Measurements from ENCODE around the gene ABCA10. TPM values are rescaled to one million over a fixed set of nuclear protein-coding genes. Genes with fewer than 3 reads are reported as not detected.

Gene ABCA10
- total RNA-seq, 4 donors from 2014 or later = 1.5 to 19.1 (median 10.3) TPM

DNA sequence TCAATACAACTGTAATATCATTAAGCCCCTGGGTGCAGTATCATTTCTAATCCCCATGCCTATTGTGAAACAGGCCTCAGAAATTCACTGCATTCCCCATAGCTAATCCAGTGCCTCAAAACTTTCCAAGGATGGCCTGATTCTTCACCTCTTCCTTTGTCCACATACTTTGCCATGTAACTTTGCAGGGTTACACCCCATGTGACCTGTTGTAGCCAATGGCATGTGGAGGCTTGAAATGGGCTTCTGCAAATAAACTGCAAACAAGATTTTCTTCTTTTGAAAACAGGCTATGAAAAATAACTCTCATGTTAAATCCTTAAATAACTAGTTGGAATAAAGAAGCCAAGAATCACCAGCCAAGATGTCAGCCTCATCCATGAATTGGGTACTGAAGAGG lies 35.9 kb downstream of the ABCA10 start:
- H3K27me3 ChIP-seq = no peaks in the 10 kb centered on the region
- peaks cover 6% of the 10 kb centered on the region for H3K36me3 ChIP-seq
- H3K4me1 ChIP-seq = no peaks in the 10 kb centered on the region
- no peak for TF ChIP-seq POLR2A (IDR thresholded peaks at IDR 0.05)
- TF ChIP-seq POLR2AphosphoS5 (IDR thresholded peaks at IDR 0.05) = no peak
- TF ChIP-seq, protein P1, sequence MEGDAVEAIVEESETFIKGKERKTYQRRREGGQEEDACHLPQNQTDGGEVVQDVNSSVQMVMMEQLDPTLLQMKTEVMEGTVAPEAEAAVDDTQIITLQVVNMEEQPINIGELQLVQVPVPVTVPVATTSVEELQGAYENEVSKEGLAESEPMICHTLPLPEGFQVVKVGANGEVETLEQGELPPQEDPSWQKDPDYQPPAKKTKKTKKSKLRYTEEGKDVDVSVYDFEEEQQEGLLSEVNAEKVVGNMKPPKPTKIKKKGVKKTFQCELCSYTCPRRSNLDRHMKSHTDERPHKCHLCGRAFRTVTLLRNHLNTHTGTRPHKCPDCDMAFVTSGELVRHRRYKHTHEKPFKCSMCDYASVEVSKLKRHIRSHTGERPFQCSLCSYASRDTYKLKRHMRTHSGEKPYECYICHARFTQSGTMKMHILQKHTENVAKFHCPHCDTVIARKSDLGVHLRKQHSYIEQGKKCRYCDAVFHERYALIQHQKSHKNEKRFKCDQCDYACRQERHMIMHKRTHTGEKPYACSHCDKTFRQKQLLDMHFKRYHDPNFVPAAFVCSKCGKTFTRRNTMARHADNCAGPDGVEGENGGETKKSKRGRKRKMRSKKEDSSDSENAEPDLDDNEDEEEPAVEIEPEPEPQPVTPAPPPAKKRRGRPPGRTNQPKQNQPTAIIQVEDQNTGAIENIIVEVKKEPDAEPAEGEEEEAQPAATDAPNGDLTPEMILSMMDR (IDR thresholded peaks at IDR 0.05) = no peak
- no peak for TF ChIP-seq EP300 (IDR thresholded peaks at IDR 0.05)
- no peak for DNase-seq (ENCODE audit: low spot score in 2 of 2)
- H3K4me3 ChIP-seq = no peak overlapping the region
- H3K27ac ChIP-seq = no peak overlapping the region
- H3K9me3 ChIP-seq = no peaks in the 10 kb centered on the region

DNA sequence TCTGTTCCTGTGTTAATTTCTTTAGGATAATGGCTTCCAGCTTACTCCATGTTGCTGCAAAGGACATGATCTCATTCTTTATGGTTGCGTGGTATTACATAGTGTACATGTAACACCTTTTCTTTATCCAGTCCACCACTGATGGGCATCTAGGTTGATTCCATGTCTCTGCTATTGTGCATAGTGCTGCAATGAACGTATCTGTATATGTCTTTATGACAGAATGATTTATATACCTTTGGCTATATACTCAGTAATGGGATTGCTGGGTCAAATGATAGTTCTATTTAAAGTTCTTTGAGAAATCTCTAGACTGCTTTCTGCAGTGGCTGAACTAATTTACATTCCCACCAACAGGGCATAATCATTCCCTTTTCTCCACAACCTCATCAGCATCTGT lies 39.8 kb downstream of the ABCA10 start:
- H3K9me3 ChIP-seq = no peaks in the 10 kb centered on the region
- peaks cover 6% of the 10 kb centered on the region for H3K36me3 ChIP-seq
- H3K4me1 ChIP-seq = no peaks in the 10 kb centered on the region
- no peak for TF ChIP-seq POLR2A (IDR thresholded peaks at IDR 0.05)
- H3K27ac ChIP-seq = no peak overlapping the region
- no peaks in the 10 kb centered on the region for H3K27me3 ChIP-seq
- no peak overlapping the region for H3K4me3 ChIP-seq
- DNase-seq (ENCODE audit: low spot score in 2 of 2) = no peak
- 78% methylated on average over 2 of the region's 2 CpGs for WGBS

DNA sequence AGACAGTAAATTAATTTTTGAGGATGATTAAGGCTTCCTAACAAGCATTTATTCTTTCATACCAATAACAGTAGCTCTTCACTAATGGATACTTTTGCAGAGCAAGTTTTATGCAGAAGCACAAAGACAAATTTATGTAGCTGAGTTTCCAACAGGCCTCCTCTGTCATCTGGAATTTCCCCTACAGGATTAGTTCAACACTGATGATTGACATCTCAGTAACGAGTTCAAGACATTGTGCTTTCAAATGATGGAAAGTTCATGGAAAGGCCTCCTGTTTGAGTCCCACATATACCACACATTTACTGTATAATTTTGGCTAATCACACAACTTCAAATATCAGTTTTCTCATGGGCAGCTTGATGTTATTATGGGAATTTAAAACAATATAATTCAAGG lies 40.6 kb downstream of the ABCA10 start:
- WGBS = 64% methylated on average over 1 of the region's 1 CpG
- DNase-seq (ENCODE audit: low spot score in 2 of 2) = no peak
- H3K36me3 ChIP-seq = peaks cover 6% of the 10 kb centered on the region
- no peaks in the 10 kb centered on the region for H3K9me3 ChIP-seq
- TF ChIP-seq, protein P1 (IDR thresholded peaks at IDR 0.05) = no peak
- TF ChIP-seq POLR2A (IDR thresholded peaks at IDR 0.05) = no peak
- TF ChIP-seq EP300 (IDR thresholded peaks at IDR 0.05) = no peak
- no peak for TF ChIP-seq POLR2AphosphoS5 (IDR thresholded peaks at IDR 0.05)
- H3K27me3 ChIP-seq = no peaks in the 10 kb centered on the region
- H3K27ac ChIP-seq = no peak overlapping the region
- H3K4me1 ChIP-seq = no peaks in the 10 kb centered on the region
- no peak overlapping the region for H3K4me3 ChIP-seq

DNA sequence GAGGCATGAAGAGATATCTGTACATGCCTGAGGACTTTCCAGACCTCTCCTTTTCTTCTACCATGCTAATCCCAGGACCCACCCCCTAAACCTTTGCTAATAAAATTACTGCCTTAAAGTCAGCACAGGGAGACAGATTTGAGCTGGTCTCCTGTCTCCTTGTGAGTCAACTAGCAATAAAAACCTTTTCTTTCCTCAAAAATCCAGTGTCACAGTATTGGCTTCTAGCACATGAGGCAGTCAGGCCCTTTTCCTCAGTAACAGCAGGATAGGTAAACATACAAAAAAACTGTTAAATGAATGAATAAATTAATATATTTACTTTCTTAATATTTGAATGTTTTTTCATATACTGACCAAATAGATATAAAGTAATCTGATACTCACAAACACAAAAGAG lies 41.3 kb downstream of the ABCA10 start:
- Histone ChIP-seq H3K27ac (no peak overlapping the region), H3K27me3 (no peaks in the 10 kb centered on the region), H3K4me1 (no peaks in the 10 kb centered on the region), H3K4me3 (no peak overlapping the region), H3K36me3 (peaks cover 6% of the 10 kb centered on the region), H3K9me3 (no peaks in the 10 kb centered on the region)
- no peak for DNase-seq (ENCODE audit: low spot score in 2 of 2)
- TF ChIP-seq, protein P1 (IDR thresholded peaks at IDR 0.05) = no peak
- TF ChIP-seq POLR2A (IDR thresholded peaks at IDR 0.05) (no peak), EP300 (IDR thresholded peaks at IDR 0.05) (no peak), POLR2AphosphoS5 (IDR thresholded peaks at IDR 0.05) (no peak)

DNA sequence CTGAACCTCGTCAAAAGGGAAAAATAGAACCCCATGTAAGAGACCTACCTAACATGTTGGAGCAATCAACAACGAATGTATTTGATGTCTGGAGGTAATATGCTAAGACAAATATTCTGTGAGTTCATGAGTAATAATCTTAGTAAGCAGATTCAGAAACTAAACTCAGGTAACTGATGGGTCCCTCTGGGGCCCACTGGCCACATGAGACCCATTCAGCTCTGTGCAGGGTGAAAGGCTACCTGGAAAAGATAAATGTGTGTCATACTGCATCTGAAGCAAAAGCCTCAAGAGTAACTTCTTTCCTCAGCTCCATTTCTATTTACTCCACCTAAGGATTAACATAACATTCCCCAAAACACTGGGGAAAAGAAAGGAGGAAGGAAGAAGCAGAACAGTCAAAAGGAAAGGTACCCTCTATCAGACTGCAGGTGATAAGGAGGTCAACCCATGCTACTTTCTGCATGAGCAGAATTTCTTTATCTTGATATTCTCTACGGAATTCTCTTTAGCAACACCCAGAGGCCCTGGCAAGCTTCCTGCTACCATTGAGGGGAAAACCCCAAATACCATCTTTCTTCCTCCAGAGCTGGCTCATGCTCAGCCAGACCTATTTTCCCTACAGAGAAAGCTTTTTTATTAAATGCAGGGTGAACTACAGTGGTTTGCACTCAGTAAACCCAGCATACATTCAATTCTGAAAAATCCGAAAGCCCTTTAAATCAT lies 49.2 kb downstream of the ABCA10 start:
- H3K9me3 ChIP-seq = no peaks in the 10 kb centered on the region
- H3K27ac ChIP-seq = no peak overlapping the region
- peaks cover 8% of the 10 kb centered on the region for H3K4me1 ChIP-seq
- H3K27me3 ChIP-seq = no peaks in the 10 kb centered on the region
- no peak overlapping the region for H3K4me3 ChIP-seq
- DNase-seq (ENCODE audit: low spot score in 2 of 2) = no peak
- 58% methylated on average over 4 of the region's 4 CpGs for WGBS
- no peaks in the 10 kb centered on the region for H3K36me3 ChIP-seq
- TF ChIP-seq POLR2AphosphoS5 (IDR thresholded peaks at IDR 0.05) (no peak), EP300 (IDR thresholded peaks at IDR 0.05) (no peak), POLR2A (IDR thresholded peaks at IDR 0.05) (no peak)
- TF ChIP-seq, protein P1 (IDR thresholded peaks at IDR 0.05) = no peak

DNA sequence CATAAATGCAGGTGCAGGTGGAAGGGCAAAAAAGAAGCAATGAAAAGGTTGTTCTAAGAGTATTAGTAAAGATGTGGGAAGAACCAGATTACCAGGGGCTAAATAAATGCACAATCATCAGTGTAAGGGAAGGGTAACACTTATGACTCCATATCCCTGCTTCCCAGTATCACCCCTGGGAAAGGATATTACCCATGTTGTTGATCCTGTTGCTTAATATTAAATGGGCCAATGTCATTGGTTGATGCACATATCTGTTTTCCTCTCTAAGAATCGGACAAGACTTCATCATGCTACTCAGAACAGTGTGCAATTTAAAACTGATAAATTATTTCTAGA lies 52.2 kb downstream of the ABCA10 start:
- no peaks in the 10 kb centered on the region for H3K9me3 ChIP-seq
- H3K36me3 ChIP-seq = no peaks in the 10 kb centered on the region
- no peak overlapping the region for H3K4me3 ChIP-seq
- 97% methylated on average over 1 of the region's 1 CpG for WGBS
- no peak overlapping the region for H3K27ac ChIP-seq
- TF ChIP-seq POLR2A (IDR thresholded peaks at IDR 0.05) = no peak
- TF ChIP-seq POLR2AphosphoS5 (IDR thresholded peaks at IDR 0.05) = no peak
- TF ChIP-seq, protein P1 (IDR thresholded peaks at IDR 0.05) = no peak
- TF ChIP-seq EP300 (IDR thresholded peaks at IDR 0.05) = no peak
- peaks cover 8% of the 10 kb centered on the region for H3K4me1 ChIP-seq
- no peaks in the 10 kb centered on the region for H3K27me3 ChIP-seq
- DNase-seq (ENCODE audit: low spot score in 2 of 2) = no peak
